Measurements from ENCODE around the gene EME2.
"Not testable (repeated sequence)": the region's sequence is repeated elsewhere in the genome, so short reads cannot be mapped to it uniquely, and the experiment has no call there.

DNA sequence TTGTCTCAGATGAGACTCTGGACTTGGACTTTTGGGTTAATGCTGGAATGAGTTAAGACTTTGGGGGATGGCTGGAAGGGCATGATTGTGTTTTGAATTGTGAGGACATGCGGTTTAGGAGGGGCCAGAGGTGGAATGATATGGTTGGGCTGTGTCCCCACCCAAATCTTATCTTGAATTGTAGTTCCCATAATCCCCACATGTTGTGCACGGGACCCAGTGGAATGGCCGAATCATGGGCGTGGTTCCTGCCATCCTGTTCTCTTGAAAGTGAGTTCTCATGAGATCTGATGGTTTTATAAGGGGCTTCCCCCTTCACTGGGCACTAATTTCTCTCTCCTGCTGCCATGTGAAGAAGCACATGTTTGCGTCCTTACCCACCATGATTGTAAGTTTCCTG lies 26.7 kb downstream of the EME2 start:
- TF ChIP-seq EZH2 (IDR thresholded peaks at IDR 0.05; ENCODE audit: borderline replicate concordance, low read depth, low read length, severe bottlenecking) = not testable (repeated sequence)
- TF ChIP-seq, protein P1, sequence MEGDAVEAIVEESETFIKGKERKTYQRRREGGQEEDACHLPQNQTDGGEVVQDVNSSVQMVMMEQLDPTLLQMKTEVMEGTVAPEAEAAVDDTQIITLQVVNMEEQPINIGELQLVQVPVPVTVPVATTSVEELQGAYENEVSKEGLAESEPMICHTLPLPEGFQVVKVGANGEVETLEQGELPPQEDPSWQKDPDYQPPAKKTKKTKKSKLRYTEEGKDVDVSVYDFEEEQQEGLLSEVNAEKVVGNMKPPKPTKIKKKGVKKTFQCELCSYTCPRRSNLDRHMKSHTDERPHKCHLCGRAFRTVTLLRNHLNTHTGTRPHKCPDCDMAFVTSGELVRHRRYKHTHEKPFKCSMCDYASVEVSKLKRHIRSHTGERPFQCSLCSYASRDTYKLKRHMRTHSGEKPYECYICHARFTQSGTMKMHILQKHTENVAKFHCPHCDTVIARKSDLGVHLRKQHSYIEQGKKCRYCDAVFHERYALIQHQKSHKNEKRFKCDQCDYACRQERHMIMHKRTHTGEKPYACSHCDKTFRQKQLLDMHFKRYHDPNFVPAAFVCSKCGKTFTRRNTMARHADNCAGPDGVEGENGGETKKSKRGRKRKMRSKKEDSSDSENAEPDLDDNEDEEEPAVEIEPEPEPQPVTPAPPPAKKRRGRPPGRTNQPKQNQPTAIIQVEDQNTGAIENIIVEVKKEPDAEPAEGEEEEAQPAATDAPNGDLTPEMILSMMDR (IDR thresholded peaks at IDR 0.05; ENCODE audit: borderline replicate concordance, extremely low read depth, low read length, poor library complexity, severe bottlenecking) = not testable (repeated sequence)
